Erythroblast (primary cell): ENCODE results near the gene GATA3.

ENCODE experiments used
- GATA1 ChIP-seq: IDR thresholded peaks from 2 replicates; pipeline ENCODE4 v1.6.1; 2011; ENCODE audit warnings: low read depth, mild to moderate bottlenecking, control low read depth, low read length, moderate library complexity
- POLR2A ChIP-seq: IDR thresholded peaks from 2 replicates; pipeline ENCODE4 v1.6.1; 2011; ENCODE audit warnings: mild to moderate bottlenecking, low read length

GRCh38 chr10:8100366-8100765 is 45.9 kb downstream of the GATA3 start:
- TF ChIP-seq POLR2A (no peak), GATA1 (no peak)
